HG03520 (cell line): ENCODE data around the gene SH3BP5L.

Source experiments
- ATAC-seq: cut with Tn5 transposase; IDR thresholded peaks from one replicate; pipeline ENCODE4 v1.9.1; 2021; ENCODE audit warnings: mild to moderate bottlenecking, moderate library complexity; ENCODE audit not compliant: unreplicated experiment

SH3BP5L gene

DNA sequence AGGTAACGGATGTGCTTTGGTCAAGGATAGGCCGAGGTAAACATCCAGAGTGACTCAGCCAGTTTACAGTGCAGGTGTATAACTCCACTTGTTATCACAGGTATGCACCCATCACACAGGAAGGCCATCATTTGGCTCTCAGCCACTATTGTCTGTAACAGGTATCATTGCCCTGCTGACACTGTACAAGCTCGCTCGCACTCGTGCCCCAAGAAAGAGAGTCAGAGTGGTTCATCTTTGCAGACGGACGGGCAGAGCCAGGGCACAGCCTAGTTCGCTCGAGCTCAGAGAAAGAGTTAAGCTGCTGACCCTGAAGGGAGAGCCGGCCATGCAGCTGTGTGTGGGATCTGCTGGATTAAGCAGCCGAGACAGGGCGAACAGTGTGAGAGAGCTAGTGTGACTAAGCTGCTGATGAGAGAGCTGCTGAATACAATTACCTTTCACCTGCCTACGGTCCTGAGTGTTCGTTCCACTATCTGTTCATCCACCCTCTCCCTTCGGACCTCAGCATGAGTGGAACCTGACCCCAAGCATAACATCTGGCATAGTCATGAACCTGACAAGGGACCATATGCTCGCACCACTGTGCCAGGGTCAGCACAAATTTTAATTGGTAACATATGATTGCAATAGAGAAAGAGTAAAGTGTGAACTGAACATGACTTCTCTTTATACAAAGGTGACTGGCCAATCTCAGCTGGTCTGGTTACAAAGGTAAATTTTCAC lies 43.1 kb downstream of the SH3BP5L start:
- ATAC-seq, result no peak

DNA sequence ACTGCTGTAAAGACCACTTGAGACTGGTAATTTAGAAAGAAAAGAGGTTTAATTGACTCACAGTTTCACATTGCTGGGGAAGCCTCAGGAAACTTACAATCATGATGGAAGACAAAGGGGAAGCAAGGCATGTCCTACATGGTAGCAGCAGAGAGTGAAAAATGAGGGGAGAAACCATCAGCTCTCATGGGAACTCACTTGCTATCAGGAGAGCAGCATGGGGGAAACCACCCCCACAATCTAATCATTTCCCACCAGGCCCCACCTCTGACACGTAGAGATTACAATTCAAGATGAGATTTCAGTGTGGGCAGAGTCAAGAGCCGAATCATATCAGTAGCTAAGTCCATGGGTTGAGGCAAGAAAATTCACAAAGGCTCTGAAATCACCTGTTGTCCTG lies 46.4 kb downstream of the SH3BP5L start:
- no peak for ATAC-seq

DNA sequence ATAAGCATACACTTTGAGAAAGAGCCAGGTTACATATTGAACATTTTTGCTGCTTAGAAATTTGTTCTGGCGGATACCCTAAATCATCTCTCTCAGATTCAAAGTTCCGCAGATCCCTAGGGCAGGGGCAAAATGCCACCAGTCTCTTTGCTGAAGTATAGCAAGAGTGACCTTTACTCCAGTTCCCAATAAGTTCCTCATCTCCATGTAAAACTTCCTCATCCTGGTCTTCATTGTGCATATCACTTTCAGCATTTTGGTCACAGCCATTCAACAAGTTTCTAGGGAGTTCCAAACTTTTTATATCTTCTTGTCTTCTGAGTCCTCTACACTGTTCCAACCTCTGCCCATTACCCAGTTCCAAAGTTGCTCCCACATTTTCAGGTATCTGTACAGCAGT lies 46.8 kb downstream of the SH3BP5L start:
- no peak for ATAC-seq

DNA sequence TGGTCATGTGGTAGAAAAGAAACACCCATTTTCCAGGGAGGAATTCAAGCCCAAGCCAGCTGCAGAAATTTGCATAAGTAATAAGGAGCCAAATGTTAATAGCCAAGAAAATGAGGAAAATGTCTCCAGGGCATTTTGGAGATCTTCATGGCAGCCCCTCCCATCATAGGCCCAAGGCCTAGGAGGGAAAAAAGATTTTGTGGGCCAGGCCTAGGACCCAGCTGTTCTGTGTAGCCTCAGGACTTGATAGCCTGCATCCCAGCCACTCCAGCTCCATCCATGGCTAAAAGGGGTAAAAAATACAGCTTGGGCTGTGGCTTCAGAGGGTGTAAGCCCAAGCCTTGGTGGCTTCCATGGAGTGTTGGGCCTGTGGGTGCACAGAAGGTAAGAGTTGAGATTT lies 48.7 kb downstream of the SH3BP5L start:
- ATAC-seq, result no peak

DNA sequence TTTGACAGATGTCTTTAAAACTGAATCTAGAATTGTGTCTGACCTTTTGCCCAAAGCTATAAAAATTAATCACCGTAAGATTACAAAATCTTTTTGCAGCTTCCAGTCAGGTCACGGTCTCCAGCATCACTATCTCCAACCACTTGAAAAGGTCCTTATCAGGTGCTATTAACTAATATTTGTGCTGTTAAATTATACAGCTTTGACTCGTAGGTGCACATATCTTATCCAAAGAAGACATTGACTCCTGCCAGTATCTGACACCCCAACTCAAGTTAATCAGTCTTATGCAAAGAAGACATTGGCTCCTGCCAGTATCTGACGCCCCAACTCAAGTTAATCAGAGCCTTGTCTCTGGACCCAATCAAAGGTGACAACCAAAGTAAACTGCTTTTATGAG lies 50.3 kb downstream of the SH3BP5L start:
- no peak for ATAC-seq
